HG03565 (cell line): ENCODE data around the gene MLH3.
"Not testable (repeated sequence)": the region's sequence is repeated elsewhere in the genome, so short reads cannot be mapped to it uniquely, and the experiment has no call there.

ENCODE experiments used
- ATAC-seq: cut with Tn5 transposase; IDR thresholded peaks from one replicate; pipeline ENCODE4 v1.9.1; 2021; ENCODE audit warnings: mild to moderate bottlenecking, moderate library complexity; ENCODE audit not compliant: unreplicated experiment

The MLH3 gene

DNA sequence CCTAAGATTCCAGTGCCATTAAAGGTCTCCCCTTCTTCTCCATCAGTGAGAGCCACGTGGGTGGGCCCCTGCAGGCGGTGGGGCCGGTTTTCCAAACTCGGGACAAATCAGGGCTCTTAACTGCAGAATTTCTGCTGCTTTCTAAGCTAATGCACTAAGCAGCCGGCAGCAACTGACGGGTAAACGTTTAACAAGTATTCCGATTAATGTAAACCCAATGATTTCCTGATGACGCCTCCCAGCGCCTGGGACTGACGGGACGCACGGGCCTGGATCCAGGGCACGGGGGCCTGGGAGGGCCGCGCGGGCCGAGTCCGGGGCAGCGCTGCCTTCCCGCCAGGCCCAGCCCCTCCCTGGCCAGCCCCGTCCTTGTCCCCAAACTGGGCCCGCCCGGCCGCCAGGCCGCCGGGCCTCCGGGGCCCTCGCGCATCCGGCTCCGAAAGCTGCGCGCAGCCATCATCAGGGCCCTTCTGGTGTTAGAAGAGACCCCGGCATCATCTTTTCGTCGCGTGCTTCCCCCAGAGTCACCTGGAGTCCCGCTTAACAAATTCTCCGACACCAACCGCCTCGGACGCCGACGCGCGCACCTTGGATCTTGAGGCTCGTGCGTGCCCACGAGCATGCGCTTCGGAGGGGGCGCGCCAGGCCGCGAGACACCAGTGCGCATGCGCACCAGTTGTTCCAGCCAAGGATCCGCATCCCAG, at the start of gene MLH3:
Gene MLH3 (minus strand): TSS at position 616 of the 704 bp plus-strand sequence. CDS start 1,812 bp downstream, outside the sequence.
- peak; percentile 81 for ATAC-seq

- ATAC-seq: no peak
Observed at GRCh38 chr14:75098682-75099081, 47.4 kb upstream of the MLH3 start.

- ATAC-seq: no peak
Observed at GRCh38 chr14:75098212-75098611, 46.9 kb upstream of the MLH3 start.

DNA sequence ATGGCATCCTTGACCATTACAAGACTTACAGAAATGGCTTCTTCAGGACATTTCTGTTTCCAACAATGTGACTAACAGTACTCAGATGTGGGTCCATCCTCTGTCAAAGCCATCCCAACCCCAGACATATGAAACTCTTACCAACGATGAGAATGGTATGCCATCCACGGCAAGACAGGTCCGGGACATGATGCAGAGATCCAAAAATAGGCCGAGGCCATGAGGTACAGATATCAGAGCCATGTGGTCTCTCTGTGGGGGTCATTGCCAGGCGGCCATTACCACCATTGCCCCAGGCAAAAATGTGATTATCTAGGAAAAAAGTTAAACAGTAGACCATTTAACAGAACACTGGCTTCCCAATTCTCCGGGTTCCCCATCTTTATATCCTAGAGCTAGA, 45.7 kb upstream of the MLH3 start:
- ATAC-seq: no peak

DNA sequence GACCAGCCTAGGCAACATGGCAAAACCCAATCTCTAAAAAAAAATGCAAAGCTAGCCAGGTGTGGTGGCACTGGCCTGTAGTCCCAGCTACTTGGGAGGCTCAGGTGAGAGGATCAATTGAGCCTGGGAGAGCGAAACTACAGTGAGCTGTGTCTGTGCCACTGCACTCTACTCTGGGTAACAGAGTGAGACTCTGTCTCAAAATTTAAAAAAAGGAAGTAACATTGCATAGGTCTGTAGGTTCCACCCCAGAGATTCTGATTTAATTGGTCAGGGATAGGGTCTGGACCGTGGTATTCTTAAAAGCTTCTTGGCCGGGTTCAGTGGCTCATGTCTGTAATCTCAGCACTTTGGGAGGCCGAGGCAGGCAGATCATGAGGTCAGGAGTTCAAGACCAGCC, 44.4 kb upstream of the MLH3 start:
- no peak for ATAC-seq

DNA sequence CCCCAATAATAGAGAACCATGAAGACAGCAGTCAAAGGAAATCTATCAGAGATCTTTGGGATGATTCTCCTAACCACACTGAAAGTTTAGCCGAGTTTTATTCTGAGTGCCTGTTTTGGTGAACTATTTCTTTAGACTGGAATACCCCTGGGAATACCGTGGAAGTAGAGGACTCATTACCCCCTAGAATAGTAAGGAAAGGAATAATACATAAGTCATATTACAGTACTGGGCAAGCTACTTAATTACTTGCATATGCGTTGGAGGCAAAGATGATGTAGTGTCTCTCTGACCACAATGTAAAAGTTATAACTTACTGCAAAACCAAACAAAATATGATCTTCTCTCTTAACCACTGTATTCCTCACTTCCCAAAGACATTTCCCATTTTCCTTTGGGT, 43.6 kb upstream of the MLH3 start:
- ATAC-seq: no peak

DNA sequence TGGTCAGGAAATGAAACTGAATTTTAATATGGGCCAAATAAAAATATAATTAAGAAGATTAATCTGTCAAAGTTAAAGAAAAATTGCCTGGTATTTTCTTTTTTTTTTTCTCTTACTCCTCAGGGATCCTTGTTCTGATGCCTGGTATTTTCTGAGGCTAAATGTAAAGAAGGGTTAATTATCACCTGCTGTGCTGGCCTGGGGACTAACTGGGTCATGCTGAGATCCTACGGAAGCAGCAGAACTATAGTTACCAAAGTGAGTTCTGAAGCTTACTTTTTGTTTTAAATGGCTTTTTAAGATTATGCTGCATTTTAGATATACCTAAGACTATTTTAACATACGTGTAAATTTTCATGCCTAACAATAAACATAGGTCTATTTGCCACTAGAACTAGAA, 41.4 kb upstream of the MLH3 start:
- ATAC-seq: no peak

DNA sequence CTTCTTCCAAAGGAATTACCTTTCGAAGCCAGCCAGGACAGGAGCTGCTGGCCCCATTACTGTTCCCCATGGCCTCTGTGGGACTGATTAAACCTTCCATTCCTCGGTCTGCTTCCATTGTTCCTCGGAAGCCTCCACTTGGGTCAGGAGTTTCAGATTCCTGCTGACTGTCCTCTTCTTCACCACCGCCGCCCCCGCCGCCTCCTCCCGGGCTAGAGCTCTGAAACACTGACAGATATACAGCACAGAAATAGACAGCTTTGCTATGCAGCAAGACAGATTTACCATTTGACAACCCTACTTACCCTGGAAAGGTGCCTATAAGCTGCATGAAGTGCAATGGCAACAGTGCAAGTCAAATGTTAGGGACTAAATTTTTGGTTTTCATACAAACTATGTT, 40.0 kb upstream of the MLH3 start:
- ATAC-seq: no peak

GRCh38 chr14:75090353-75090752, 39.1 kb upstream of the MLH3 start:
- ATAC-seq: no peak

- no peak for ATAC-seq
Observed at GRCh38 chr14:75088566-75089373, 37.5 kb upstream of the MLH3 start.

GRCh38 chr14:75088153-75088552, 36.9 kb upstream of the MLH3 start:
- ATAC-seq: no peak

DNA sequence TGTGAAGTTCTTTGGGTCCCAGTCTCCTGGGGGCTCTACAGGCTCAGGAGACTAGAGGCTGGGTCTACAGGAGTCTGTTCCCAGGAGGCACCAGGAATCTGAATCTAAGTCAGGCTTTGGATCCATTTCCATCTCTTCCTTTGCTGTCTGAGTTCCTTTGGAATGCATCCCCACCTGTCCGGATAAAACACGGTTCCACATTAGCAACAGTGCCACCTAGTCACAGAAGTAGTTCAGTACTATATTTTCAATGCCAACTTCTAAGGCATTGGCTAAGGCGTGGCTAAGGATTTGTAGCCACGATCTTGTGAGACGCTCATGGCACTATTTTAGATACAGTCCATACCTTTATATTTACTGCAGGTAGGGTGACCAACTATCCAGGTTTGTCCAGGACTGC, 33.2 kb upstream of the MLH3 start:
- ATAC-seq: no peak

GRCh38 chr14:75083271-75083670, 32.0 kb upstream of the MLH3 start:
- ATAC-seq: no peak

DNA sequence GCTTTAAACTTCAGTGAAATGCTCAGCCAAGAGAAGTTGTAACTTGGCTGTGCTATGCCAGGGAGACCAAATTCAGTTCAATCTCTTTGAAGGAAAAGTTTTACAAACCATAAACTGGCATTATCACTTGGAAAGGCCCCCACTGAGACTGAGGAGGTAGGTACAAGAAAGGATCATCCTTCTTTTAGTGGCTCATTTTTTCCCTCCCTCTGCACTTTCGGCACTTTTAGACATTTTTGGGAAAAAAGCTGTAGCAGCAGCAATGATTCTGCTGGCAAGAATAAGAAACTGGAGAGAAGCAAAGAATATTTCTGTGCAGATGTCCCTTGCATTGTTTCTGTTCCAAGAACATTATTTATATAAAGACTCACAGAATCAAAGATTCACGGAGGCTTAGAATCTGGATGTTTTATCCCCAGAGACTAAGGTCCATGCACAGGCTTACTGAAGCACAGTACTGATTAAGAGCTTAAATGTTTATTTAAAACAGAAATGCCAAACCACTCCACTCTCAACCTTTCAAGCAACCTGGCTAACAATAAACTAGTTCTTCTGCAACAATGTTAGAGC, 30.5 kb upstream of the MLH3 start:
- ATAC-seq: no peak

GRCh38 chr14:75079521-75079920, 28.3 kb upstream of the MLH3 start:
- ATAC-seq: no peak

- ATAC-seq: no peak
Observed at GRCh38 chr14:75077794-75078193, 26.5 kb upstream of the MLH3 start.

GRCh38 chr14:75070383-75070782, 19.1 kb upstream of the MLH3 start:
- ATAC-seq: no peak

DNA sequence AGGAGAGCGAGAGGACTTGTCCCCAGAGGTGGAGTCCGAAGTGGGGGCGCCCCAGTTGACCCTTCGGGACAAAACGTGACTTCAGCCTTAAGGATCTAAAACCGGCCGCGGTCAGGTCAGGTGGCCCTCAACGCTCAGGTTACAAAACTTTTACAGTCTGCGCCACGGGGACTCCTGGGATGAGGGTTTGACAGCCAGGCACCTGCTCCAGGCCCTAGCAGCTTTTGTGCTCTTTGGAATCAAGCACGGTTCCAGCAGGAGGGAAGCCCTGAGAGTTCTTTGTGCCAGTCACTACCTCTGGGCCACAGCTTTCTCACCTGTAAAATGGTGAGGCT, 18.5 kb upstream of the MLH3 start:
- ATAC-seq: no peak

GRCh38 chr14:75069121-75069810, 18.0 kb upstream of the MLH3 start, which contains the start of gene ZC2HC1C:
TSS of gene ZC2HC1C (plus strand) at chr14:75069641. CDS start at chr14:75070574, 933 bp downstream.
- peak; percentile 50 for ATAC-seq

- no peak for ATAC-seq
Observed at GRCh38 chr14:75068294-75069120, 17.2 kb upstream of the MLH3 start.

DNA sequence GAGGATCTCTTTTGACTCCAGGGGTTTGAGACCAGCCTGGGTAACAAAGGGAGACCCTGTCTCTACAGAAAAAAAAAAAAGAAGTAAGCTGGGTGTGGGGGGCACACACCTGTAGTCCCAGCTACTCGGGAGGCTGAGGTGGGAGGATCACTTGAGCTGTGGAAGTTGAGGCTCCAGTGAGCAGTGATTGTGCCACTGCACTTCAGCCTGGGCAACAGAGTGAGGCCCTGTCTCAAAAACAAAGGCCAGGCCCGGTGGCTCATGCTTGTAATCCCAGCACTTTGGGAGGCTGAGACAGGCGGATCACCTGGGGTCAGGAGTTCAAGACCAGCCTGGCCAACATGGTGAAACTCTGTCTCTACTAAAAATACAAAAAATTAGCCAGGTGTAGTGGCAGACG, 16.5 kb upstream of the MLH3 start:
- ATAC-seq: not testable (repeated sequence)
